Ammon's horn (tissue), 1 donor: Measurements from ENCODE around the gene TMEM121.

Experiments
- DNase-seq: peaks from one replicate; pipeline ENCODE4 v3.0.0-alpha.2; 2016; ENCODE audit warnings: low spot score

Gene TMEM121

GRCh38 chr14:105498430-105499255 lies 27.7 kb upstream of the TMEM121 start:
- peak; percentile 74 for DNase-seq

GRCh38 chr14:105499256-105500035 lies 26.9 kb upstream of the TMEM121 start:
- peak; percentile 96 for DNase-seq

GRCh38 chr14:105500036-105500725 lies 26.2 kb upstream of the TMEM121 start:
- no peak for DNase-seq

- DNase-seq: no peak
Observed at GRCh38 chr14:105500726-105501101, 25.7 kb upstream of the TMEM121 start.

GRCh38 chr14:105501504-105502291 lies 24.7 kb upstream of the TMEM121 start:
- DNase-seq: no peak

- DNase-seq: no peak
Observed at GRCh38 chr14:105502446-105503295, 23.7 kb upstream of the TMEM121 start.

GRCh38 chr14:105503296-105503640 lies 23.1 kb upstream of the TMEM121 start:
- DNase-seq: no peak

- no peak for DNase-seq
Observed at GRCh38 chr14:105503935-105504692, 22.3 kb upstream of the TMEM121 start.

GRCh38 chr14:105505101-105505500 lies 21.3 kb upstream of the TMEM121 start:
- DNase-seq: no peak

- DNase-seq: no peak
Observed at GRCh38 chr14:105507247-105507646, 19.1 kb upstream of the TMEM121 start.

- no peak for DNase-seq
Observed at GRCh38 chr14:105508069-105508468, 18.3 kb upstream of the TMEM121 start.

- no peak for DNase-seq
Observed at GRCh38 chr14:105508601-105509000, 17.8 kb upstream of the TMEM121 start.

GRCh38 chr14:105517096-105517495 lies 9.3 kb upstream of the TMEM121 start:
- DNase-seq: no peak

- DNase-seq: no peak
Observed at GRCh38 chr14:105519946-105520698, 6.3 kb upstream of the TMEM121 start.

- no peak for DNase-seq
Observed at GRCh38 chr14:105525326-105525725, 1.1 kb upstream of the TMEM121 start.

- DNase-seq: no peak
Observed at GRCh38 chr14:105526776-105527380, 495 bp downstream of the TMEM121 start.

- DNase-seq: no peak
Observed at GRCh38 chr14:105527381-105527825, 1.0 kb downstream of the TMEM121 start.

GRCh38 chr14:105527826-105528585 lies 1.6 kb downstream of the TMEM121 start:
- peak; percentile 81 for DNase-seq
